CD4-positive, alpha-beta memory T cell (primary cell): Measurements from ENCODE around the gene CEP295NL. TPM values are rescaled to one million over a fixed set of nuclear protein-coding genes. Genes with fewer than 3 reads are reported as not detected.
A peak's percentile ranks its signal among the peaks of the same experiment; 100 is the strongest.
"Not testable (repeated sequence)": the region's sequence is repeated elsewhere in the genome, so short reads cannot be mapped to it uniquely, and the experiment has no call there.

Experiments used
- CTCF ChIA-PET: fragments of 350-600 bp; sonication (Branson Sonifier 250); formaldehyde crosslinking; loops from one replicate; lab custom pipeline; 2021; ENCODE audit warnings: inconsistent platforms; ENCODE audit not compliant: partially characterized antibody; lab: Charles Lee
- POLR2A ChIA-PET: fragments of 350-600 bp; sonication (Branson Sonifier 250); formaldehyde crosslinking; loops from one replicate; lab custom pipeline; 2021; ENCODE audit not compliant: partially characterized antibody; lab: Charles Lee
- DNase-seq, 5 donors: peaks; one replicate each; pipeline versions ENCODE4 v3.0.0 to v3.0.0-alpha.2; 2020 to 2022; ENCODE audit warnings: mixed read lengths in 1 of 5
- H3K27ac ChIP-seq: one replicate; pipeline ENCODE4 v1.7.0; 2013; ENCODE audit warnings: low read depth, low read length
- H3K27me3 ChIP-seq: 2 replicates; pipeline ENCODE4 v1.7.0; 2013; ENCODE audit warnings: mild to moderate bottlenecking, low read length, moderate library complexity; ENCODE audit not compliant: insufficient read depth
- H3K36me3 ChIP-seq: 2 replicates; pipeline ENCODE4 v1.7.0; 2013; ENCODE audit warnings: mild to moderate bottlenecking, low read length, moderate library complexity; ENCODE audit not compliant: insufficient read depth
- H3K4me1 ChIP-seq: 2 replicates; pipeline ENCODE4 v1.7.0; 2013; ENCODE audit warnings: mild to moderate bottlenecking, low read length, moderate library complexity; ENCODE audit not compliant: insufficient read depth
- H3K4me3 ChIP-seq, 2 donors: one replicate each; pipeline ENCODE4 v1.7.0; 2013; ENCODE audit warnings: low read length in 2 of 2, mild to moderate bottlenecking in 1 of 2
- H3K9me3 ChIP-seq, 2 donors: one replicate each; pipeline ENCODE4 v1.7.0; 2013; ENCODE audit warnings: low read length in 2 of 2, control low read depth in 1 of 2; ENCODE audit not compliant: control insufficient read depth in 1 of 2
- H3K27ac Mint-ChIP-seq, 7 donors: one replicate each; pipeline ENCODE4 v1.8.0; 2020 to 2021; ENCODE audit warnings: mixed read lengths in 7 of 7, mild to moderate bottlenecking in 6 of 7, inconsistent platforms in 3 of 7, moderate library complexity in 3 of 7
- H3K27me3 Mint-ChIP-seq, 2 donors: one replicate each; pipeline ENCODE4 v1.8.0; 2020 to 2021; ENCODE audit warnings: mixed read lengths in 2 of 2
- H3K36me3 Mint-ChIP-seq, 2 donors: one replicate each; pipeline ENCODE4 v1.8.0; 2020 to 2021; ENCODE audit warnings: mixed read lengths in 2 of 2, inconsistent platforms in 1 of 2, mild to moderate bottlenecking in 1 of 2
- H3K4me1 Mint-ChIP-seq, 4 donors: one replicate each; pipeline ENCODE4 v1.8.0; 2020 to 2021; ENCODE audit warnings: mixed read lengths in 4 of 4, mild to moderate bottlenecking in 1 of 4
- H3K4me3 Mint-ChIP-seq, 8 donors: one replicate each; pipeline ENCODE4 v1.8.0; 2020 to 2021; ENCODE audit warnings: mixed read lengths in 8 of 8, mild to moderate bottlenecking in 7 of 8, moderate library complexity in 6 of 8, inconsistent platforms in 3 of 8
- H3K9me3 Mint-ChIP-seq, 8 donors: one replicate each; pipeline ENCODE4 v1.8.0; 2020 to 2021; ENCODE audit warnings: mixed read lengths in 8 of 8, mild to moderate bottlenecking in 5 of 8, inconsistent platforms in 3 of 8, moderate library complexity in 1 of 8
- intact Hi-C: fragments of 100-400 bp; cut with micrococcal nuclease; formaldehyde crosslinking; loops from one replicate; pipeline ENCODE4 v1.15.1; 2023
- polyA plus RNA-seq, 2 donors: library from polyadenylated mRNA; unstranded; fragments of 300-500 nt; fragmentation: Illumina TruSeq; gene quantifications; one replicate each; pipeline ENCODE4 v1.2.3, GENCODE V29; 2021
- total RNA-seq, 2 experiments: library from RNA; stranded (reverse); gene quantifications; one replicate each; pipeline ENCODE4 v1.2.3, GENCODE V29; 2021

CEP295NL gene
- total and polyA plus RNA-seq, 4 experiments from 2014 or later: 0.28 TPM; not detected in 3

DNA sequence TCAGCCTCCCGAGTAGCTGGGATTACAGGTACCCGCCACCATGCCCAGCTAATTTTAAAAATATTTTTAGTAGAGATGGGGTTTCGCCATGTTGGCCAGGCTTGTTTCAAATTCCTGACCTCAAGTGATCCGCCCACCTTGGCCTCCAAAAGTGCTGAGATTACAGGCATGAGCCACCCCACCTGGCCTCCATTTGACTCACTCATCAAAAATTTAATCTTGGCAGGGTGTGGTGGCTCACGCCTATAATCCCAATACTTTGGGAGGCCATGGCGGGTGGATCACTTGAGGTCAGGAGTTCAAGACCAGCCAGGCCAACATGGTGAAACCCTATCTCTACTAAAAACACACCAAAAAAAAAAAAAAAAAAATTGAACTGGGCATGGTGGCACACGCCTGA is 8.5 kb upstream of the CEP295NL start:
- H3K4me3 Mint-ChIP-seq, H3K27me3 ChIP-seq, H3K9me3 Mint-ChIP-seq, POLR2A ChIA-PET, H3K27ac Mint-ChIP-seq, CTCF ChIA-PET, DNase-seq, intact Hi-C loops, H3K36me3 ChIP-seq, H3K9me3 ChIP-seq, H3K4me1 Mint-ChIP-seq, H3K4me1 ChIP-seq, H3K27me3 Mint-ChIP-seq, H3K27ac ChIP-seq, H3K4me3 ChIP-seq, H3K36me3 Mint-ChIP-seq: not testable (repeated sequence)

DNA sequence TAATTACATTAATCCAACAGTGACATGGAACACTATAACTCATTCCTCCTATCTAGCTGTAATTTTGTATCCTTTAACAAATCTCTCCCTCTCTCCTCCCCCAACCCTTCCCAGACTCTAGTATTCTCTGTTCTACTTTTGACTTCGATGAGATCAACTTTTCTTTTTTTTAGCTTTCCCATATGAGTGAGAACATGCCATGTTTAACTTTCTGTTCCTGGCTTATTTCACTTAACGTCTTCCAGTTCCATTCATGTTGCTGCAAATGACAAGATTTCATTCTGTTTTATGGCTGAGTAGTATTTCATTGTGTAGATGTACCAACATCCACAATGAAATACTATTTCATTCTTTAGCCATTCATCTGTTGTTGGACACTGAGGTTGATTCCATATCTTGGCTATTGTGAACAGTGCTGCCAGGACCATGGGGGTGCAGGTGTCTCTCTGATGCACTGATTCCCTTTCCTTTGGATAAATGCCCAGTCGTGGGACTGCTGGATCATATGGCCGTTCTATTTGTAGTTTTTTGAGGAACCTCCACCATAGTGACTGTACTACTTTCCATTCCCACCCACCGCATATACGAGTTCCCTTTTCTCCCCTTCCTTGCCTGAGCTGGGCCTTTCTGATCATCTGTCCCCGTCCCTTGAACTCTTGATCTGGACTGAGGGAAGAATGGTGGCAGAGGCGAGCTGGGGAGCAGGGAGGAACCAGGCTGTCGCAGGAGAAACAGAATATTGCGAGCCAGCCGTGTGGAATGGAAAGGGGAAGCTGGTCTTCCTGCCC is 7.7 kb upstream of the CEP295NL start:
- POLR2A ChIA-PET: no interaction called here
- CTCF ChIA-PET: no interaction called here

DNA sequence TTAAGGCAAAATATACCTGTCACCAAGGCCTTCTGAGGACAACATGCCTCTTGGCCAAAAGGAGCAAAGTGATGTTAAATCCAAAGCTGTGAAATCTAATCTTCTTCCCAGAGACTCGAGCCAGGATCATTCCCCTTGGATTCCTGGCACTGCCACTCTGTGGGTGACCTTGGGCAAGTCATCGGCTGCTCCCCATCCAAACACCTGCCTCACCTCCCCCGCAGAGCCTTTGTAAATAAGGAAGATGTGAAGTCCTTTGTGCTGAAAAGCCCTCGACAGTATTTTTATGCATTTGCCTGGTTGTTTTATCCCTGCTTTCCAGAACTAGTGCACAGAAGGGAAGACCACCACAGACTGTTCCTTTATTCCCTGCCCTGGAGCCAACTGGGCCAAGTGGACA is 5.4 kb upstream of the CEP295NL start:
- Histone ChIP-seq H3K4me3 (no peak overlapping the region), H3K36me3 (no peaks in the 10 kb centered on the region), H3K4me1 (peaks cover 3% of the 10 kb centered on the region), H3K27me3 (no peaks in the 10 kb centered on the region), H3K9me3 (no peaks in the 10 kb centered on the region), H3K27ac (no peak overlapping the region)
- no peak for DNase-seq
- H3K27me3 Mint-ChIP-seq: peaks cover 0 to 2% of the 10 kb centered on the region in 2 donors
- H3K4me1 Mint-ChIP-seq: peaks cover 4 to 8% (median 6%) of the 10 kb centered on the region in 4 donors
- intact Hi-C loops: no loop called here
- ChIA-PET POLR2A (no interaction called here), CTCF (no interaction called here)
- peak overlapping the region in 1 of 7 donors; percentile 31 for H3K27ac Mint-ChIP-seq
- H3K4me3 Mint-ChIP-seq: no peak overlapping the region
- H3K9me3 Mint-ChIP-seq: no peaks in the 10 kb centered on the region
- no peaks in the 10 kb centered on the region for H3K36me3 Mint-ChIP-seq

More for the DNA sequence above, 7.7 kb upstream of the CEP295NL start:
- H3K9me3 Mint-ChIP-seq: no peaks in the 10 kb centered on the region
- no peaks in the 10 kb centered on the region for H3K36me3 ChIP-seq
- H3K36me3 Mint-ChIP-seq: no peaks in the 10 kb centered on the region
- peaks cover 0 to 2% of the 10 kb centered on the region in 2 donors for H3K27me3 Mint-ChIP-seq
- no peak overlapping the region for H3K27ac Mint-ChIP-seq
- no peaks in the 10 kb centered on the region for H3K9me3 ChIP-seq
- H3K27ac ChIP-seq: no peak overlapping the region
- H3K4me3 Mint-ChIP-seq: no peak overlapping the region
- peaks cover 0 to 3% (median 0%) of the 10 kb centered on the region in 4 donors for H3K4me1 Mint-ChIP-seq
- no peaks in the 10 kb centered on the region for H3K27me3 ChIP-seq
- H3K4me1 ChIP-seq: no peaks in the 10 kb centered on the region
- intact Hi-C loops: no loop called here
- H3K4me3 ChIP-seq: no peak overlapping the region
- DNase-seq: no peak

DNA sequence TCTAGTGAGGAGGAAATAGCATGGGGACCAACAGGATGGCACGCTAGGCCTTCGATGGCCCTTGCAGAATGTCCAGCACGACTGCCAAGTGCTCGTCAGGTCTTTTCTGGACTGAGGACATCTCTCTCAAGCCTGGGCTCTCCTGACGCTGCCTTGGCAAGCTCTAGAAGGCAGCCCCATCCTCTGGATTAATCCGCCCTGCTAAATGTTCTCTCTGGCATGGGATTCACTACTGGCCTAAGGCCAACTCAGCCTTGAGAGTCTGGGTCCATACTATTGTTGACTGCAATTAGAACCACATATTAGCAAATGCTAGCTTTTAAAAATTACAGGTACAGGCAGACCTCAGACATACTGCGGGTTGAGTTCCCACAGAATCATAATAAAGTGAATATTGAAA is 2.5 kb upstream of the CEP295NL start:
- no peaks in the 10 kb centered on the region for H3K9me3 ChIP-seq
- H3K4me3 ChIP-seq: no peak overlapping the region
- H3K4me1 Mint-ChIP-seq: peaks cover 5 to 15% (median 7%) of the 10 kb centered on the region in 4 donors
- no peak overlapping the region for H3K27ac Mint-ChIP-seq
- no peaks in the 10 kb centered on the region for H3K9me3 Mint-ChIP-seq
- H3K27me3 ChIP-seq: no peaks in the 10 kb centered on the region
- POLR2A ChIA-PET: no interaction called here
- H3K27ac ChIP-seq: no peak overlapping the region
- peaks cover 0 to 2% of the 10 kb centered on the region in 2 donors for H3K27me3 Mint-ChIP-seq
- no peak overlapping the region for H3K4me3 Mint-ChIP-seq
- DNase-seq: no peak
- H3K36me3 Mint-ChIP-seq: no peaks in the 10 kb centered on the region
- peaks cover 8% of the 10 kb centered on the region for H3K4me1 ChIP-seq
- intact Hi-C loops: no loop called here
- CTCF ChIA-PET: interaction anchor here (0.6 to 0.9 kb wide), 2 partner anchors 40 to 744 kb away, joined by 3 to 4 read pairs; no protein-coding TSS in a partner anchor
- H3K36me3 ChIP-seq: no peaks in the 10 kb centered on the region

DNA sequence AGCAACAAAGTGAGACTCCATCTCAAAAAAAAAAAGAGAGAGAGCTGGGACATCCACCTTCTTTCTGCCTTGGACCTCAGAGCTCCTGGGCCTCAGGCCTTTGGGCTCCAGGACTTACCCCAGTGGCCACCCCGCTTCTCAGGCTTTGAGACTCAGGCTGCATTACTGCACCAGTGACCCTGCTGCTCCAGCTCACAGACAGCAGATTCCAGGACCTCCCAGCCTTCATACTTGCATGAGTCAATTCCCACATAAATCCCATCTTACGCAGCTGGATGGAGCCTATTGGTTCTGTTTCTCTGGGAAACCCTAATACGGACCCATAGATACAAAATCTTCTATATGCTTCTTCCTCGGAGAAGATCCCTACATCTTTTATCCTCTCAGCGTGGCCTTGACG is 2.1 kb upstream of the CEP295NL start:
- ChIA-PET CTCF (interaction anchor here (0.9 kb wide), 1 partner anchor 39 kb away, joined by 4 read pairs; no protein-coding TSS in a partner anchor), POLR2A (no interaction called here)
- Mint-ChIP-seq H3K4me3 (no peak overlapping the region), H3K27me3 (no peaks in the 10 kb centered on the region), H3K9me3 (no peaks in the 10 kb centered on the region), H3K4me1 (peaks cover 5 to 15% (median 7%) of the 10 kb centered on the region in 4 donors), H3K36me3 (no peaks in the 10 kb centered on the region), H3K27ac (no peak overlapping the region)
- intact Hi-C loops: no loop called here
- Histone ChIP-seq H3K36me3 (no peaks in the 10 kb centered on the region), H3K4me3 (no peak overlapping the region), H3K27me3 (no peaks in the 10 kb centered on the region), H3K27ac (no peak overlapping the region), H3K9me3 (no peaks in the 10 kb centered on the region), H3K4me1 (peaks cover 8% of the 10 kb centered on the region)
- DNase-seq: no peak

DNA sequence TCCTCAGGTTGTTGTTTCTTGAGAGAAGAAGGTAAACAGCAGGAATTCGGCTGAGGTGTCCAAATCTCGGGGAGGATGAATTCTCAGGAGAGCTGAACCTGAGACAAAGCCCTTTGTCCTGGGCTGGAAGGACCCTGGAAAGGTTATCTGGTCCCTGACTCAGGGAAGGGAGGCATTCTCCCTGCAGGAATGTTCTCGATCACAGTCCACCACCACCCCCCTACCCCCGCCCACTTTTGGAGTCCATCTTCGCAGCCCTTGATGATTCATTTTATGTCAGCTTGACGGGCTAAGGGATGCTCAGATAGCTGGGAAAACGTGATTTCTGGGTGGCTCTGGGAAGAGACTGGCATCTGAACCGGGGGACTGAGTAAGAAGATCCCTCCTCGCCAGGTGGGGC is 1.4 kb upstream of the CEP295NL start:
- intact Hi-C loops: no loop called here
- no peak overlapping the region for H3K27ac ChIP-seq
- peaks cover 8% of the 10 kb centered on the region for H3K4me1 ChIP-seq
- no peaks in the 10 kb centered on the region for H3K27me3 ChIP-seq
- ChIA-PET CTCF (interaction anchor here (0.9 kb wide), 1 partner anchor 38 kb away, joined by 4 read pairs; no protein-coding TSS in a partner anchor), POLR2A (no interaction called here)
- Mint-ChIP-seq H3K27ac (no peak overlapping the region), H3K4me3 (no peak overlapping the region), H3K36me3 (no peaks in the 10 kb centered on the region), H3K27me3 (no peaks in the 10 kb centered on the region), H3K9me3 (no peaks in the 10 kb centered on the region), H3K4me1 (peaks cover 5 to 15% (median 7%) of the 10 kb centered on the region in 4 donors)
- no peaks in the 10 kb centered on the region for H3K36me3 ChIP-seq
- no peak overlapping the region for H3K4me3 ChIP-seq
- no peak for DNase-seq
- H3K9me3 ChIP-seq: no peaks in the 10 kb centered on the region

DNA sequence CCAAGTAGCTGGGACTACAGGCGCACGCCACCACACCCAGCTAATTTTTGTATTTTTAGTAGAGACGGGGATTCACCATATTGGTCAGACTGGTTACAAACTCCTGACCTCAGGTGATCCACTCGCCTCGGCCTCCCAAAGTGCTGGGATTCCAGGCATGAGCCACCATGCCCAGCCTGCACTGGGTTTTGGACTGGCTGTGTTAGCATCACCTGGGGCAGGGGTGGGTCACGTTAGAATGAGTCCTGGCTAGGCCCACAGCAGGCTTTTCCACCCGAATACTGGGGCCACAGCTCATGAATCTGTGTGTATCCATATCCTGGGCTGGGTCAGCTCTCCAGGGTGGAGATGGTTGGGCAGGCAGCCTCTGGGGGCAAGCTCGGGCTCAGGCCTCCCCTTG is 770 bp downstream of the CEP295NL start:
- POLR2A ChIA-PET, H3K27me3 Mint-ChIP-seq, DNase-seq, H3K27me3 ChIP-seq, H3K27ac Mint-ChIP-seq, H3K9me3 Mint-ChIP-seq, intact Hi-C loops, H3K27ac ChIP-seq, H3K4me3 ChIP-seq, CTCF ChIA-PET, H3K4me1 ChIP-seq, H3K4me3 Mint-ChIP-seq, H3K36me3 Mint-ChIP-seq, H3K9me3 ChIP-seq, H3K36me3 ChIP-seq: not testable (repeated sequence)
- peaks cover 5 to 11% (median 7%) of the 10 kb centered on the region in 4 donors for H3K4me1 Mint-ChIP-seq
